Esophagus squamous epithelium (tissue), 5 donors: ENCODE results near the gene FTSJ3. TPM values are rescaled to one million over a fixed set of nuclear protein-coding genes. Genes with fewer than 3 reads are reported as not detected.

Experiments
- DNase-seq: peaks from one replicate; lab custom pipeline; 2025; lab: John Stamatoyannopoulos, UW
- H3K27ac ChIP-seq, 4 donors: fragments of 200-600 bp; sonication (generic); one replicate each; pipeline ENCODE4 v1.5.1; 2016 to 2019; ENCODE audit warnings: mild to moderate bottlenecking in 1 of 4
- H3K27me3 ChIP-seq, 4 donors: fragments of 200-600 bp; sonication (generic); 1 replicate in 3 of 4; 2 replicates in 1 of 4; pipeline versions ENCODE4 v1.5.1 to v1.6.0; 2017 to 2021; ENCODE audit warnings: antibody characterized with exemption in 1 of 4
- H3K36me3 ChIP-seq, 3 donors: fragments of 200-600 bp; sonication (generic); one replicate each; pipeline ENCODE4 v1.5.1; 2016 to 2019
- H3K4me1 ChIP-seq, 3 donors: fragments of 200-600 bp; sonication (generic); one replicate each; pipeline ENCODE4 v1.5.1; 2017 to 2019
- H3K4me3 ChIP-seq, 4 donors: fragments of 200-600 bp; sonication (generic); 1 replicate in 3 of 4; 2 replicates in 1 of 4; pipeline ENCODE4 v1.5.1; 2016 to 2019; ENCODE audit warnings: mild to moderate bottlenecking in 2 of 4, moderate library complexity in 1 of 4
- H3K9me3 ChIP-seq, 3 donors: fragments of 200-600 bp; sonication (generic); one replicate each; pipeline ENCODE4 v1.5.1; 2016 to 2019
- CTCF ChIP-seq, 6 experiments: fragments of 450-650 bp in 4 of 6; fragments of 200-600 bp in 2 of 6; sonication (generic) in 2 of 6; IDR thresholded peaks; one replicate each; pipeline ENCODE4 v1.5.1; 2016 to 2019; ENCODE audit warnings: antibody characterized with exemption in 6 of 6, mild to moderate bottlenecking in 4 of 6, moderate library complexity in 4 of 6
- POLR2A ChIP-seq, 4 donors: fragments of 450-650 bp; IDR thresholded peaks; one replicate each; pipeline ENCODE4 v1.6.1; 2017; ENCODE audit warnings: antibody characterized with exemption in 4 of 4, mild to moderate bottlenecking in 4 of 4, moderate library complexity in 3 of 4
- WGBS, 2 donors: methylation state at CpG; one replicate each; pipeline ENCODE4 v1.1.5; 2018; 5-methylcytosine and 5-hydroxymethylcytosine counted together
- intact Hi-C: fragments of 100-400 bp; cut with DNase I; formaldehyde crosslinking; loops from one replicate; pipeline ENCODE4 v1.15.0; 2022
- total RNA-seq, 4 donors: library from RNA; depleted of rRNA; stranded (reverse); fragments of >200 nt; gene quantifications; one replicate each; pipeline ENCODE4 v1.1.0, GENCODE V29; 2016
- donor health status: DM: yes; HTN: yes; CAD: no.

The FTSJ3 gene
- total RNA-seq, 4 donors from 2014 or later = 19.8 to 52.3 (median 29.0) TPM

DNA sequence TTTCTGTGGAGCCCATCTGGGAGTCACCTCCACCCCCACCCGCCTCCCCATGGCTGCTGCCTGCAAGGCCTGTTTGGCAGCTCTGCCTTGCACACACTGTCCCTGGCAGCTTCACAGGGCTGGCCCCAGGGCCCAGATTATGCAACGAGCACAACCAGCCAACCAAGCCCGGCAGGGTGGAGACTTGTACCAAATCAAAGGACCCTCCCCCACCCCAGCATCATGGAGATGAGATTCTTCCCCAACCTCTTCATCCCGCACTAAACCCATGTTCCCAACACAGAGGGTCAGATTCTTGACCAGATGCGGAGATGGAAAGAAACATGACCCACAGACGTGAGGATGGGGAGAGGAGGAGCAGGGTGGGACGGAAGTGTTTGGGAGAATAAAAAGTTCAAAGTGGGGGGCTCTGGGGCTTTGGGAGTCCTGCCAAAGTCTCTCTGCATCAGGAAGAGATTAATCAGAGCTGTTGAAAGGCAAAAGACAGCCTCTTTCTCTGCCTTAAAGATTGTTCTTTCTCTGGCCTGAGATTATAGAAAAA, 11.2 kb upstream of the FTSJ3 start:
- peak overlapping the region; percentile 1 to 95 (median 58) for H3K4me3 ChIP-seq
- H3K4me1 ChIP-seq = peaks cover 44 to 86% (median 55%) of the 10 kb centered on the region in 3 donors
- 3 to 46% methylated on average over 4 to 5 of the region's 7 CpGs for WGBS, 2 donors

DNA sequence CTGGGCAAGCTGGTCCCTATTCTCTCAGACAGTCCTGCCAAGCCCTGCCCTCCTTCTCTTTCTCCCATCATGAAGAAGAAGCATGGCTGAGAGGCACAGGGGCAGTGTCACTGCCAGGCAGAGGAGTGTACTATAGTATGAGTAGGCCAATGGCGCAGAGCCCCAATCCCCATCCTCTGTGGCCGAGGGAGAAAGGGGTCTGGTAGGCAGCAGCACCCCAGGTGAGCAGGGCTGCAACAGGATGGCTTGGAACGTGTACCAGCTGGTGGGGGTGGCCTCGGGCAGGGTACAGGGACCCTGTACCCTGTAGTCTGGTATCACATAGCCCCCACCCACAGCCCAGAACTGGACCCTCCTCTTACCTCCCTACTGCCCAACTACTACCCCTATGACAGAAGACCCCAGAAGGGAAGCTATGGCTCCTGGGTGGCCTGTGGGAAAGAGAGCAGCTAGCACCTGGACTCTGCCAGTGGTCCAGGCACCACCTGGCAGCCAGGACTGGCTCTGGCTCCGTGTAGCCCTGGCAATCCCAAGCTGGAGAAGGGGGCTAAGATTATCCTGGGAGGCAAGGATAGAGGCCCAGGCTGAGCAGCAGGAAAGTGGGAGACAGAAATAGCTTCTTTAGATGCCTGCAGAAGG, 10.6 kb upstream of the FTSJ3 start:
- 43% methylated on average over 5 of the region's 5 CpGs; no CpG with 5 or more reads in 1 of the 2 donors for WGBS, 2 donors
- Histone ChIP-seq H3K27ac (peak overlapping the region; percentile 92 to 97 (median 94)), H3K36me3 (peaks cover 20 to 46% (median 38%) of the 10 kb centered on the region in 3 donors), H3K4me1 (peaks cover 43 to 82% (median 55%) of the 10 kb centered on the region in 3 donors), H3K4me3 (peak overlapping the region in 3 of 4 donors; percentile 26 to 95 (median 90)), H3K9me3 (no peaks in the 10 kb centered on the region), H3K27me3 (no peaks in the 10 kb centered on the region)
- no peak for DNase-seq
- intact Hi-C loops = no loop called here
- TF ChIP-seq POLR2A (IDR thresholded peaks at IDR 0.05) (no peak), CTCF (IDR thresholded peaks at IDR 0.05) (no peak)

More for the DNA sequence above, 11.2 kb upstream of the FTSJ3 start:
- peak overlapping the region; percentile 92 to 97 (median 94) for H3K27ac ChIP-seq
- no peaks in the 10 kb centered on the region for H3K9me3 ChIP-seq
- DNase-seq = no peak
- TF ChIP-seq POLR2A (IDR thresholded peaks at IDR 0.05) = peak in 1 of 4 donors; percentile 28
- TF ChIP-seq CTCF (IDR thresholded peaks at IDR 0.05) = no peak
- H3K36me3 ChIP-seq = peaks cover 14 to 39% (median 32%) of the 10 kb centered on the region in 3 donors
- intact Hi-C loops = no loop called here
- no peaks in the 10 kb centered on the region for H3K27me3 ChIP-seq

DNA sequence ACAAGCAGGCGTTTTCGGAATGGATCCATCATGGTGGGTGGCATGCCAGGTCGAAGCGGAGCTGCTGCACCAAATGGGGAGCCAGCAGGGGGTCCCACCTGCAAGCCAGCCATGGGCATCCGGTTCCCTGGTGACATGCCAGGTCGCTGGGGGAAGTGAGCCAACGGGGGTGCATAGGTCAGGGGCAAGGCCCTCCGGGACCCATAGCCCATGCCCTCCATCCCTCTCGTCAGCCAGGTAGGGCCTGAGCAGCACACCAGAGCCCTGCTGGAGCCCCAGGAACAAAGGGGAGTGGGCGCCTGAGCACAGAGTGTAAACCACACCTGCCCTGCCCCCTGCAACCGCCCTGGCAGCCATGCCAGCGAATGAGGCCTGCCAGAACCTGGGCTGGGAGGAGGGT, 10.0 kb upstream of the FTSJ3 start:
- intact Hi-C loops = no loop called here
- H3K36me3 ChIP-seq = peaks cover 26 to 52% (median 44%) of the 10 kb centered on the region in 3 donors
- no peak for DNase-seq

DNA sequence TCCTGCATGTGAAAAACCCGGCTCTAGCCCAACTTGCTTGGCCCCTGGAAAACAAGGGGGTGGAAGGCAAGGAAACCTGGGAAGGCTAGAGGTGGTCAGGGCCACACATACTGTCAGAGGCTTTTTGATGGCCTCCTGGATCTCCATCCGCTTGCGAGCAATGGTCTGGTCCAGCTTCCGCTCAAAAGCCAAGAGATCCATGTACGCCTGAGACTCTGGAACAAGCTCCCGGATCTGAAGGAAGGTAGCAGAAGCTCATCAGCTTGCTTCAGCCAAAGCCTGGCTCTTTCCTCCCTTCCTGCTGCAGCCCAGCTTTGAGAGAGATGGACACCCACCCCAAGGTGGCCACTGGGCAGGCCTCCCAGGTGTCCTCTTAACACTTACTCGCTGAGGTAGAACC, 9.3 kb upstream of the FTSJ3 start:
- peaks cover 43 to 82% (median 55%) of the 10 kb centered on the region in 3 donors for H3K4me1 ChIP-seq
- 86 to 96% methylated on average over 5 to 7 of the region's 7 CpGs for WGBS, 2 donors
- H3K9me3 ChIP-seq = no peaks in the 10 kb centered on the region
- intact Hi-C loops = no loop called here
- TF ChIP-seq POLR2A (IDR thresholded peaks at IDR 0.05) (no peak), CTCF (IDR thresholded peaks at IDR 0.05) (no peak)
- no peak for DNase-seq
- H3K4me3 ChIP-seq = no peak overlapping the region
- H3K27ac ChIP-seq = peak overlapping the region; percentile 92 to 97 (median 94)
- no peaks in the 10 kb centered on the region for H3K27me3 ChIP-seq
- peaks cover 27 to 58% (median 51%) of the 10 kb centered on the region in 3 donors for H3K36me3 ChIP-seq

More for the DNA sequence above, 10.0 kb upstream of the FTSJ3 start:
- H3K4me1 ChIP-seq = peaks cover 43 to 82% (median 55%) of the 10 kb centered on the region in 3 donors
- H3K27me3 ChIP-seq = no peaks in the 10 kb centered on the region
- H3K27ac ChIP-seq = peak overlapping the region; percentile 92 to 97 (median 94)
- H3K4me3 ChIP-seq = peak overlapping the region in 1 of 4 donors; percentile 95
- WGBS, 2 donors = 74% methylated on average over 3 to 4 of the region's 12 CpGs
- no peaks in the 10 kb centered on the region for H3K9me3 ChIP-seq
- TF ChIP-seq POLR2A (IDR thresholded peaks at IDR 0.05) = no peak
- no peak for TF ChIP-seq CTCF (IDR thresholded peaks at IDR 0.05)

- H3K4me1 ChIP-seq = peaks cover 35 to 81% (median 42%) of the 10 kb centered on the region in 3 donors
- H3K27me3 ChIP-seq = no peaks in the 10 kb centered on the region
- 73 to 87% methylated on average over 3 to 8 of the region's 9 CpGs for WGBS, 2 donors
- DNase-seq = no peak
- H3K36me3 ChIP-seq = peaks cover 38 to 74% (median 66%) of the 10 kb centered on the region in 3 donors
- TF ChIP-seq POLR2A (IDR thresholded peaks at IDR 0.05) = no peak
- no peak for TF ChIP-seq CTCF (IDR thresholded peaks at IDR 0.05)
- intact Hi-C loops = no loop called here
- H3K9me3 ChIP-seq = no peaks in the 10 kb centered on the region
- peak overlapping the region in 3 of 4 donors; percentile 7 to 51 (median 36) for H3K27ac ChIP-seq
- H3K4me3 ChIP-seq = no peak overlapping the region
Observed at GRCh38 chr17:63835167-63835720, 7.8 kb upstream of the FTSJ3 start.
